Esophagus mucosa (tissue), 1 donor: ENCODE measurements around the gene PDE3B. TPM values are rescaled to one million over a fixed set of nuclear protein-coding genes. Genes with fewer than 3 reads are reported as not detected.
"Not testable (repeated sequence)": the region's sequence is repeated elsewhere in the genome, so short reads cannot be mapped to it uniquely, and the experiment has no call there.

Experiments used
- ATAC-seq: fragments of 200-7000 bp; cut with Tn5 transposase; one replicate; pipeline ENCODE4 v1.9.1; 2020
- total RNA-seq: library from RNA; stranded (reverse); gene quantifications from one replicate; pipeline ENCODE4 v1.2.4, GENCODE V29; 2023
- donor health status: DM: yes; HTN: yes; CAD: no.

The PDE3B gene
- total RNA-seq, 1 donor from 2014 or later, result 0.44 TPM

- no peak for ATAC-seq
These were observed 34.7 kb downstream of the PDE3B start for GRCh38 chr11:14678350-14678749.

GRCh38 chr11:14679662-14680061, 36.1 kb downstream of the PDE3B start:
- no peak for ATAC-seq

GRCh38 chr11:14684234-14684915, 40.8 kb downstream of the PDE3B start:
- not testable (repeated sequence) for ATAC-seq

GRCh38 chr11:14687456-14687855, 43.9 kb downstream of the PDE3B start:
- no peak for ATAC-seq

GRCh38 chr11:14687943-14688627, 44.5 kb downstream of the PDE3B start:
- no peak for ATAC-seq

- ATAC-seq, result not testable (repeated sequence)
These were observed 52.1 kb downstream of the PDE3B start for GRCh38 chr11:14695656-14696055.

GRCh38 chr11:14698771-14699170, 55.2 kb downstream of the PDE3B start:
- ATAC-seq, result no peak

- ATAC-seq, result no peak
These were observed 57.0 kb downstream of the PDE3B start for GRCh38 chr11:14700593-14700992.

- ATAC-seq, result no peak
These were observed 59.2 kb downstream of the PDE3B start for GRCh38 chr11:14702760-14703159.

GRCh38 chr11:14703731-14704130, 60.1 kb downstream of the PDE3B start:
- no peak for ATAC-seq

- ATAC-seq, result no peak
These were observed 61.5 kb downstream of the PDE3B start for GRCh38 chr11:14705067-14705466.

- ATAC-seq, result no peak
These were observed 70.1 kb downstream of the PDE3B start for GRCh38 chr11:14713496-14714244.

GRCh38 chr11:14715669-14716068, 72.1 kb downstream of the PDE3B start:
- not testable (repeated sequence) for ATAC-seq

GRCh38 chr11:14722496-14722895, 78.9 kb downstream of the PDE3B start:
- no peak for ATAC-seq

GRCh38 chr11:14725150-14725549, 81.5 kb downstream of the PDE3B start:
- no peak for ATAC-seq

GRCh38 chr11:14727215-14727614, 83.6 kb downstream of the PDE3B start:
- no peak for ATAC-seq

GRCh38 chr11:14727746-14728145, 84.1 kb downstream of the PDE3B start:
- no peak for ATAC-seq

- ATAC-seq, result not testable (repeated sequence)
These were observed 96.9 kb downstream of the PDE3B start for GRCh38 chr11:14740539-14740938.

GRCh38 chr11:14741195-14741594, 97.6 kb downstream of the PDE3B start:
- ATAC-seq, result no peak

GRCh38 chr11:14742849-14743559, 99.4 kb downstream of the PDE3B start:
- no peak for ATAC-seq

- ATAC-seq, result not testable (repeated sequence)
These were observed 100.1 kb downstream of the PDE3B start for GRCh38 chr11:14743667-14744066.

GRCh38 chr11:14746857-14747395, 103.3 kb downstream of the PDE3B start:
- ATAC-seq, result no peak

GRCh38 chr11:14748090-14748489, 104.5 kb downstream of the PDE3B start:
- no peak for ATAC-seq
